ENCODE results near the gene TTLL11. TPM values are rescaled to one million over a fixed set of nuclear protein-coding genes. Genes with fewer than 3 reads are reported as not detected.
"Not testable (repeated sequence)": the region's sequence is repeated elsewhere in the genome, so short reads cannot be mapped to it uniquely, and the experiment has no call there.

Gene TTLL11
- total RNA-seq, 1 experiment from 2014 or later, result 4.0 TPM

GRCh38 chr9:122087406-122088200 lies 5.5 kb downstream of the TTLL11 start:
- no peak for DNase-seq (ENCODE audit: extremely low read depth, low read depth)

- no peak for DNase-seq (ENCODE audit: extremely low read depth, low read depth)
Observed at GRCh38 chr9:122086873-122087272, 6.2 kb downstream of the TTLL11 start.

DNA sequence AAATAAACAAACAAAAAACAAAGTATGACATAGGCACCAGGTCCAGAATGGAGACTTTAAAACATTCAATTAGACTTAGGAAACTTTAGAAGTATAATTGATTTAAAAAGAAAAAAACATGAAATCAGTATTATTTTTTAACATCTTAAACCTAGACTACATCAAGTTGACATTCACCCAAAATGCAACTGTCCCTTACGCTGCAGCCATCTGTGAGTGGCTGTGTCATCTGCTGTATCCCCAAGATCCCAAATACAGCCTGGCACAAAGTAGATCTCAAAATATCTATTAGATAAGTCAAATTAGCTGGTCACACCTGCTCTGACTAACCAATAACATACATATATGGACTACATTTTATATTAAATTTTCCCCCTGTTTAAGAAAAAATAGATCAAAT lies 7.8 kb downstream of the TTLL11 start:
- DNase-seq (ENCODE audit: extremely low read depth, low read depth), result no peak

DNA sequence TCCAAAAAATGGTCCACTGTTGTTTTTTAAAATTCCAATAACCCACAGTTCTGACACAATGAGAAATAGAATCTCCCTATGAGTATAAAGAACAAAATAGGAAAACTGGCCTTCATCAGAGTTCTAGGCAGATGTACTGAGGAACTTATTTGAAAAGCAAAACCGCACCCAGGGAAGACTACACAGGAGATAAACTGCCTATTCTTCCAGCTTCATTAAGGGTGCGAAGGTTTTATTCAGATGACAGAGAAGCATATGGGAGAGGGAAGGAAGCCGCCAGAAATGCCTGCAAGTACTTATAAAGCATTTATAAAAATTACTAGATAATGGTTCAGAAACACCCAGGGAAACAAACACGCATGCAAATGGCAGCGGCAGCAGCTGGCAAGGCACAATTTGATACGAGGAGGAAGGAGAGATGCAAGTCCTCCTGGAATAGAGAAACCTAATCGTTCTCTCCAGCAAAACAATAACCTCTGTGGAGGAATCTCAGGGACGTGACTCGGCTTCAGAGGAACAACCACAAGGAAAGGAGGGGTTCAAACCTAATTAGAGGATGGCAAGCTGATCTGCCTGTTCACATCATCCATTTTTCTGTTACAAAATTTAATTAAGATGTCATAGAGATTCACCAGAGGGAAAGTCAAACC lies 9.0 kb downstream of the TTLL11 start:
- DNase-seq (ENCODE audit: extremely low read depth, low read depth), result no peak

GRCh38 chr9:122080986-122081385 lies 12.1 kb downstream of the TTLL11 start:
- no peak for DNase-seq (ENCODE audit: extremely low read depth, low read depth)

DNA sequence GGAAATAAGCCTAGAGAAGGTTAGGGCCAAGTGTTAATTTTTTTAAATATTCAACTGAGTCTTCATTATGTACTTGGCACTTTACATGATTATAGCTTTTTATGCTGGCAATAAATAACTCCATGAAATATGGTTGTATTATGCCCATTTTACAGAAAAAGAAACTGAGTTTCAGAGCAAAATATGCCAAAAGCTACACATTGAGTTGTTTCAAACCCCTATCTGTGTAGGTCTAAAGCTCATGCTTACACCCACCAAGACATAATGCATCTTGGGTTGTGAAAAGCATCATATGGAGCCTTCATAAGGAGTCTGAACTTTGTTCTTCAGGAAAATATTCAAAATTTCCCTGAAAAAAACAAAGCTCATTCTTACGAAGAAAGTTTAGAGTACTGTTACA lies 14.6 kb downstream of the TTLL11 start:
- no peak for DNase-seq (ENCODE audit: extremely low read depth, low read depth)

DNA sequence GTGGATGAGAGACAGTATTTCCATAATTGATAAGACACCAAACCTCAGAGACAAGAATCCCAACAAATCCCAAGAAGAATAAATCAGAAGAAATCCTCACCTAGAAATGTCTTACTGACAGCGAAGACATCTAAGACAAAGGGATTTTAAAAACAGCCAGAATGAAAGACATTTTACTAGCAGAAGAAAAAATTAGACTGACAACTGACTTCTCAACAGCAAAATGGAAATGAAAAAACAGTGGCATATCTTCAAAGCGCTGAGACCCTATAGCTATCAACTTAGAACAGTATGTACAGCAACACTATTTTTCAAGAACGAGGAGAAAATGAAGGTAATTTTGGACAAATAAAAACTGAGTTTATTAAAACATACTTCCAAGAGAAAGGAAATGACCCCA lies 16.3 kb downstream of the TTLL11 start:
- DNase-seq (ENCODE audit: extremely low read depth, low read depth), result no peak

- no peak for DNase-seq (ENCODE audit: extremely low read depth, low read depth)
Observed at GRCh38 chr9:122076117-122076516, 17.0 kb downstream of the TTLL11 start.

- no peak for DNase-seq (ENCODE audit: extremely low read depth, low read depth)
Observed at GRCh38 chr9:122075135-122076030, 17.7 kb downstream of the TTLL11 start.

- no peak for DNase-seq (ENCODE audit: extremely low read depth, low read depth)
Observed at GRCh38 chr9:122071715-122072114, 21.4 kb downstream of the TTLL11 start.

DNA sequence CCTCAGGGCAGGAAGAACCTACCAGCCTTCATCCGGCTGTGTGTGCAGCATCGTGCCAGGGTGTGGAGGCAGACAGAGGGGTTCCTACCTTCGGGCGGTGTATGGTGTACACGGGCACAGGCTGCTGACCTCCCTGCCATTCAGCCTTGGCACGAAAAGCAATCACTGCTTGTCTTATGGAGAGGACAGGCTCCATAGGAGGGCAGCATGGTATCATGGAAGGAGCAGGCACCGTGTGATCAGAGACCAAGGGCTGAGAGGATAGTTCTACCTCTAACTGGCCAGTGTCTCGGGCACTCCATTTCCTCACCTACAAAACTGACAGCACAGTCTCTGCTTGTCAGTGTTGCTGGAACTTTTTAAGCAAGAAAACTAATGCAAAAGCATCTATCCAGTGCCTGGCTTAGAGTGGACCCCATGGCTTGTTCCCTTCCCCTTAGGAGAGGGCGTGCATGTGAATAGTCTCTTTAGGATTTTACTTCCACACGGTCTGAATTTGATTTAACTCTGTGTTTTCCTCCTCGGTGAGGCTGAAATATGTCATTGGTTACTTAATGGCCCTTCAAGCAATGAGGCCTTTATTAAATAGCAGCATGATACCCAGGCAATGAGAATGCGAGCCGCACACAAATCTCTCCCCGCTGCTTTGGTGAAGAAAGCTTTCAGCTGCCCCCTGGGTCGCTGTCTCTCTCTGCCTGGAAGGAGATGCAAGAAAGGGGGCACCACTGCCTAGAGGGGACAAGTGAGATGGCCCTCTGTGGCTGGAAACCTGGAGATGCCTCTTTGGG lies 22.2 kb downstream of the TTLL11 start:
- no peak for DNase-seq (ENCODE audit: extremely low read depth, low read depth)

DNA sequence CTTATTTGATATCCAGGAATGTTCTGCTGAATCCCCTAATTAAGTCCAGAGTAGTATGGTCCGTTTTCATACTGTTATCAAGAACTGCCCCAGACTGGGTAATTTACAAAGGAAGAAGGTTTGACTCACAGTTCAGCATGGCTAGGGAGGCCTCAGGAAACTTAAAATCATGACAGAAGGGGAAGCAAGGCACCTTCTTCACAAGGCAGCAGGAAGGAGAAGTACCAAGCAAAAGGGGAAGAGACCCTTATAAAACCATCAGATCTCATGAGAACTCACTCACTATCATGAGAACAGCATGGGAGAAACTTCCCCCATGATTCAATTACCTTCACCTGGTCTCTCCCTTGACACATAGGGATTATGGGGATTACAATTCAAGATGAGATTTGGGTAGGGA lies 26.4 kb downstream of the TTLL11 start:
- DNase-seq (ENCODE audit: extremely low read depth, low read depth), result not testable (repeated sequence)

GRCh38 chr9:122065923-122066629 lies 27.0 kb downstream of the TTLL11 start:
- no peak for DNase-seq (ENCODE audit: extremely low read depth, low read depth)

- no peak for DNase-seq (ENCODE audit: extremely low read depth, low read depth)
Observed at GRCh38 chr9:122060481-122060880, 32.6 kb downstream of the TTLL11 start.

DNA sequence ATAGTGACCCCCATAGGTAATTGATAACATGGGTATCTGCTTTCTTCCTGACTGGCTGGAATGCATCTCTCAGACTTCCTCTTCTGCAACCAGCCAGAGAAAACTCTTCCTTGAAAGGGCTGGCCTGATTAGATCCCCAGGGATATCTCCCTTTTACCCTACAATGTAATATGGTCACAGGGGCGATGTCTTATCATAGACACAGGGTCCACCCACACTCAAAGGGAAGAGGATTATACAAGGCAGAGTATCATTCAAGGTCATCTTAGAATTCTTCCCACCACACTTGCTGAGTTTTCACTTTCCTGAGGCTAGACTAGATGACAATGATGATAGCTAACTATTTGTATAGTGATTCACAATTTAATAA lies 33.2 kb downstream of the TTLL11 start:
- DNase-seq (ENCODE audit: extremely low read depth, low read depth), result no peak

- DNase-seq (ENCODE audit: extremely low read depth, low read depth), result no peak
Observed at GRCh38 chr9:122059214-122059954, 33.7 kb downstream of the TTLL11 start.

DNA sequence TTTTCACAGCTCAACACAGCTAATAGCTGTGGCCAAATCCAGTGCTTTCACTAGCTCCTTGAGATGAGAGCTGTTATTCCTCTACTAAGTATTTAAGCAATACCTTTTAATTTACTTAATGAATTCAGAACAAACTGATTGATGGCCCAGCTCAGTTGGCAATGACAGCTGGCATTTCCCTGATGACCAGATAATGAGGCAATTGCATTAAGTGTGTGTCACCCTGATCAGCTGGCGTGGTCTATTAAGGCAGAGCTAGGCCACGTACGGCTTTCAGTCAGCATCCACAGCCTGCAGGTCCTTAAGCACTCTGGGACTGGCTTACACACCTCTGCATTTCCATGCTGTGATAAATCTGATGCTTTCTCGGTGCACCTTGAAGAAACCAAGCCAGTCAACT lies 34.4 kb downstream of the TTLL11 start:
- no peak for DNase-seq (ENCODE audit: extremely low read depth, low read depth)

DNA sequence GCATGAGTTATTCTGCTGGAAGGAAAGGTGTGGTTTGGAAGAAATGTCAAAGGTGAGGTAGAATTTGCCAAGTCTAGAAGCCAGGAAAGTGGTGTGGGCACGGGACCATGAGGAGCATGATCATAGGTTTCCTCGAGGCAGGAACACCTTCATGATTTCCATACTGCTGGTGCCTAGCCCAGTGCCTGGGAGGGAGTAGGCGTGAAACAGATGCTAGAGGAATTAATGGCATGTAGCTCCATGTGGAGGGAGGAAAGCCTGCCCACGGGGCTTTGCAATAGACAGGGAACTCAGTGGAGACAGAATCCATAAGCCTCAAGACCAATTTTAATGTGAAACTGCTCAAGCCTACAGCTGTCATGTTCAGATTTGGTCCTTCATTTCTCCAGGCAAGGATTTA lies 35.1 kb downstream of the TTLL11 start:
- no peak for DNase-seq (ENCODE audit: extremely low read depth, low read depth)

DNA sequence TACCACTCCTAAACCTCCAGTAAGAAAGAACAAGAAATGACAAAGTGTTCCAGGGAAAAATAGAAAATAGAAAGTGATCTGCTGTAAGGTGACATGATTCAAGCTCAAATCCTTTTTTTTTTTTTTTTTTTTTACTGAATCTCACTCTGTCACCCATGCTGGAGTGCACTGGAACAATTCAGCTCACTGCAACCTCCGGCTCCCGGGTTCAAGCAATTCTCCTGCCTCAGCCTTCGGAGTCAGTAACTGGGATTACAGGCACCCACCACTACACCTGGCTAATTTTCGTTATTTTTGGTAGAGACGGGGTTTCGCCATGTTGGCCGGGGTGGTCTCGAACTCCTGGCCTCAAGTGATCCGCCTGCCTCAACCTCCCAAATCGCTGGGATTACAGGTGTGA lies 35.9 kb downstream of the TTLL11 start:
- DNase-seq (ENCODE audit: extremely low read depth, low read depth), result no peak
